HG03045 (cell line): ENCODE results near the gene ACSF2.
"Not testable (repeated sequence)": the region's sequence is repeated elsewhere in the genome, so short reads cannot be mapped to it uniquely, and the experiment has no call there.

ENCODE experiments used
- ATAC-seq: cut with Tn5 transposase; IDR thresholded peaks from one replicate; pipeline ENCODE4 v1.9.1; 2021; ENCODE audit warnings: mild to moderate bottlenecking, moderate library complexity; ENCODE audit not compliant: unreplicated experiment

The ACSF2 gene

GRCh38 chr17:50406578-50406977, 19.4 kb upstream of the ACSF2 start:
- ATAC-seq = no peak

- no peak for ATAC-seq
Measured at GRCh38 chr17:50407921-50408320, 18.1 kb upstream of the ACSF2 start.

DNA sequence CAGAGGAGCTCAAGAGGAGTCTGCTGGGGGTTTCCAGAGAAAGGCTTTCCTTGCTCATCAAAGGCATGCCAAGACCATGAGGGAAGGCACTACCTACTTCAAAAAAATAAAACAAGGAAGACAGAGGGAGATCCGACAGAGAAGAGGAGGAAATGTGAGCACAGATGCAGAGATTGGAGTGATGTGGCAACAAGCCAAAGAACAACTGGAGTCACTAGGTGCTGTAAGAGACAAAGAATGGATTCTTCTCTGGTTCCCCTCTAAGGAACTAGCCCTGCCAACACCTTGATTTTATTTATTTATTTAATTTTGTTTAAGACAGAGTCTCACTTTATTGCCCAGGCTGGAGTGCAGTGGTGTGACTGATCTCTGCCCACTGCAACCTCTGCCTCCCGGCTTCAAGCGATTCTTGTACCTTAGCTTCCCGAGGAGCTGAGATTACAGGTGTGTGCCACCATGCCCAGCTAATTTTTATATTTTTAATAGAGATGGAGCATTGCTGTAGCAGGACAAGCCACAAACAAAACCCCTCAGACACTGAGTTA, 13.8 kb upstream of the ACSF2 start:
- no peak for ATAC-seq

- ATAC-seq = no peak
Measured at GRCh38 chr17:50414808-50415207, 11.2 kb upstream of the ACSF2 start.

DNA sequence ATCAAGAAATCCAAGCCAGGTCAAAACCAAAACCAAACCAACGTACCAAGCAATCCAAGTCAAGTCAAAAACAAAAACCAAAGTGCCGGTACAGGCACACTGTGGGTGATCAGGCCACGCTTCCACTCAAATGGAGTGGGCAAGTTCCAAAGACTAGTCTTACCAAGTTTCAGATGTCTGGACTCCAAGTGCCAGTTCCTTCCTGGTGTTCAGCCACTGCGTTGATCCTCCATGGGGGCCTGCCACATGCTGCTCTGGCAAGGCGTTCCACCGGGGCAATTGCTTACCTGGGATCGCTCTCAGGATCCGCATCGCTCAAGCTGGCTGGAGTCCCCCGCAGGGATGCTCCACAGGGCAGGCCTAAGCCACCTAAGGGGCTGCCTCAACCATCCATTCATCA, 6.4 kb upstream of the ACSF2 start:
- ATAC-seq = not testable (repeated sequence)

DNA sequence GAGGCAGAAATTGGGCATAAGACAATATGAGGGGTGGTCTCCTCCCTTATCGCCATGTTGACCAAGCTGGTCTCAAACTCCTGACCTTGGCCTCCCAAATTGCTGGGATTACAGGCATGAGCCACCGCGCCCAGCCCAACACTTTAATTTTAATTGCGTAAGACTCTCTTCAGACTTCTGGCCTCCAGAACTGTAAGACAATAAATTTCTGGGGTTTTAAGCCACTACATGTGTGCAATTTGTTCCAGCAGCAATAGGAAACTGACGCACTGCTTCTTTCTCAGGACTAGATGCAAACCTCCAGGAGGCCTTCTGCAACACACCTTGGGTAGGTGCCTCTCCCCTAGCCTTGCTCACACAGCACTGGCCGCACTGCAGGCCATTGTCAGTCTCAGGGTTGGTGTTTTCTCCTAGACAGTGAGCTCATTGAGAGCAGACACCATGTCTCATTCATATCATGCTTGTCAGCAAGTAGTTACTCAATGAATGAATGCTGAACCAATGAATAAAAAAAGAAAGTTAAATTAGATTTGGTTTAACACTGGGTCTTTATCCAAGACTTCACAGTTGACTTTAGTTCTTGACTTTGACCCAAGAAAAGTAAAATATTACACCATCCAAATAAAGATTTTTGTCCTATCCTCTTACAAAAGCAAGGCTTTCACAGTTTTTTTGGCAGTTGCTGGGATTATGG, 5.5 kb upstream of the ACSF2 start:
- no peak for ATAC-seq

DNA sequence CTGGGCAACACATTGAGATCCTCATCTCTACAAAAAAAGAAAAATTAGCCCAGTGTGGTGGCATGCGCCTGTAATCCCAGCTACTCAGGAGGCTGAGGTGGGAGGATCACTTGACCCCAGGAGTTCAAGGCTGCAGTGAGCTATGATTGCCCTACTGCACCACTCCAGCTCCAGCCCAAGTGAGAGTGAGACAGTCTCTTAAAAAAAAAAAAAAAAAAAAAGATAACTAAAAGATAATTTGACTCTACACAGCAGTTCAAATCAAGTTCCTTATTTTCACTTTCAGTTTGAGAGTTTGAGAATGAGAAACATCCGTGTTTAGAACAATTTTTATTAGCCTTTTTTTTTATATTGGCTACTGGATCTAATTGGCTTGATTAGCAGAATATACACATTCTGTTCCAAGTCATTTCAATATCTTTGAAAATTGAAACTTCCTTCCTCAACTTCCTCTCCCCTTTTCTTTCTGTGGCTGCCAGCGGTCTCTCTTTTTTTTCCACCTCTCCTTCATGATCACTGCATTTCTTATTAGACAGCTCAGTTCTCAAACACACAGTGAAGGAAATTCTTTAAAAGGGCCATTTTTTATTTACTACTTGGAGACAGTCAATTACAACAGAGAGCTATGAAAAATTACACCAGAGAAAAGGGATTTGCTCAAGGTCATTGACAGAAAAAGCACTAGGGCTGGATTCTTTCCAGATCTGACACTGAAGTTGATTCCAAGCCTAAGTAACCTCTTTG, 4.5 kb upstream of the ACSF2 start:
- ATAC-seq = no peak

DNA sequence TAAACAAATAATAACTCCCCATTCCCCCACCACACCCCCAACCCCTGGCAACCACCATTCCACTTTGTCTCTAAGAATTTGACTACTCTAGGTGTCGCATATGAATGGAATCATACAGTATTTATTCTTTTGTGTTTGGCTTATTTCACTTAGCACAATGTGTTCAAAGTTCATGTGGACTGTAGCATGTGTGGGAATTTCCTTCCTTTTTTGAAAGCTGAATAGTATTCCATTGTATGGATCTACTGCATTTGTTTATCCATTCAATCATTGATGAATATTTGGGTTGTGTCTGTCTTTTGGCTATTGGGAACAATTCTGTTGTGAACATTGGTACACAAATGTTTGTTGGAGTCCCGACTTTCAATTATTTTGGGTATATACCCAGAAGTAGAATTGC, 3.3 kb upstream of the ACSF2 start:
- ATAC-seq = no peak

- no peak for ATAC-seq
Measured at GRCh38 chr17:50423553-50424159, 2.4 kb upstream of the ACSF2 start.

- no peak for ATAC-seq
Measured at GRCh38 chr17:50424246-50424995, 1.6 kb upstream of the ACSF2 start.

- no peak for ATAC-seq
Measured at GRCh38 chr17:50424996-50425681, 879 bp upstream of the ACSF2 start.

GRCh38 chr17:50426472-50426782, 409 bp downstream of the ACSF2 start:
- no peak for ATAC-seq

- no peak for ATAC-seq
Measured at GRCh38 chr17:50426814-50427787, 1.1 kb downstream of the ACSF2 start.

DNA sequence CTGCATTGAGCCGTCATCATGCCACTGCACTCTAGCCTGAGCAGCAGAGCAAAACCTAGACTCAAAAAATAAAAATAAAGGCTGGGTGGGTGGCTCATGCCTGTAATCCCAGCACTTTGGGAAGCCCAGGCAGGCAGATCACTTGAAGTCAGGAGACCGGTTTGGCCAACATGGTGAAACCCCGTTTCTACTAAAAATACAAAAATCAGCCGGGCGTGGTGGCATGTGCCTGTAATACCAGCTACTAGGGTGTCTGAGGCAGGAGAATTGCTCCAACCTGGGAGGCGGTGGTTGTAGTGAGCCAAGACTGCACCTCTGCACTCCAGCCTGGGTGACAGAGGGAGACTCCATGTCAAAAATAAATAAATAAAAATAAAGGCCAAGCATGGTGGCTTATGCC, 2.1 kb downstream of the ACSF2 start:
- not testable (repeated sequence) for ATAC-seq

DNA sequence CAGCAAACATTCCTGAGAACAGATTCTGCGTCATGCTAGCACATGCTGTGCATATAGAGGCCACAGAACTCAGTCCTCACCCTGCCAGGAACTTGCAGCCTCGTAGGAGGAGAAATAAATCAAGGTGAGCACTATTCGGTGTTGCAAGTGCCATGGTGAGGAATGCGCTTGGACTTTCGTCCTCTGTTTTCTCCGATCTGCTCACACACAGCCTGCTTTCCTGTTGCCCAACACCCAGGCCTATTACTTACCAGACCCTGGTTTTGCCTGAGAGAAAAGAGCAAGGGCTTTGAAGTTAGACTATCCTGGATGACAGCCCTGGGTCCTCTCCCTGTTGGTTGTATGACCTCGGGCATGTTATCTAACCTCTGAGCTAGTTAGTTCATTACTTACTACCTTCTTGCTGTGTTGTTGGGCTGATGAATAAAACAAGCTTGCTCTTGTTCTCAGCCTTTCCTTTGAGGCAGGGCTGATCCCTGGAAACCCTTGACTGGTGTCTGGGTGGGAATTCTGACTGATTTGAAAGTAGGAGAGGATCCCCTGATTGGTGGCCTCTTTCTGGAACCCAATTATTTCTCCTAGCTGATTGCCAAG, 2.9 kb downstream of the ACSF2 start:
- ATAC-seq = no peak

- ATAC-seq = no peak
Measured at GRCh38 chr17:50429793-50430192, 3.8 kb downstream of the ACSF2 start.

GRCh38 chr17:50430821-50431618, 5.0 kb downstream of the ACSF2 start:
- no peak for ATAC-seq

DNA sequence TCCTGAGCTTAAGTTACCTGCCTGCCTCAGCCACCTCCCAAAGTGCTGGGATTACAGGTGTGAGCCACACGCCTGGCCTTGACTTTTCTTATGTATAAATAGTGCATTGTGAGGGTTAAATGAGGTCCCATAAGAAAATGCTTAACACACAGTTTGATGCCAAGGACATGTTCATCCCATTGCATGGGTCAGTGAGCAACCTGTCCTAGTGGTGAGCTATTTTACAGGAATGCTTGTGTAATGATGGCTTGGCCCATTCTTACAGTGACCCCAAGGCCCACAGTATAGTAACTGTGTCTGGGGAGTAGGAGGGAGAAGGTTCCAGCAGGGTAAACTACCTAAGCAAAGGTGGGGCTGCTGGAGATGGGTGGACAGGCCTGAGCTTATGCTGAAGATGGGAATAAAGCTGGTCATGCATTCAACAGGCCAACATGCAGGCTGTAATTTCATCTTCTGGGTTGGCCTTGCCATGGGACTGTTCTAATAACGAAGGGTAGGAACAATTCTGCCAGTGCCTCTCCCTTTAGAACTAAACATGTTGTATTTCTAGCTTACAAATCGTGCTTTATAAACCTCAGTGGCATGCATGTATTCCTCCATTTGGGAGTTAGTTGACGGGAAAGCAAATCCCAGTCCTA, 6.2 kb downstream of the ACSF2 start:
- no peak for ATAC-seq
